ENCODE measurements around the gene FAM163A.

The FAM163A gene

DNA sequence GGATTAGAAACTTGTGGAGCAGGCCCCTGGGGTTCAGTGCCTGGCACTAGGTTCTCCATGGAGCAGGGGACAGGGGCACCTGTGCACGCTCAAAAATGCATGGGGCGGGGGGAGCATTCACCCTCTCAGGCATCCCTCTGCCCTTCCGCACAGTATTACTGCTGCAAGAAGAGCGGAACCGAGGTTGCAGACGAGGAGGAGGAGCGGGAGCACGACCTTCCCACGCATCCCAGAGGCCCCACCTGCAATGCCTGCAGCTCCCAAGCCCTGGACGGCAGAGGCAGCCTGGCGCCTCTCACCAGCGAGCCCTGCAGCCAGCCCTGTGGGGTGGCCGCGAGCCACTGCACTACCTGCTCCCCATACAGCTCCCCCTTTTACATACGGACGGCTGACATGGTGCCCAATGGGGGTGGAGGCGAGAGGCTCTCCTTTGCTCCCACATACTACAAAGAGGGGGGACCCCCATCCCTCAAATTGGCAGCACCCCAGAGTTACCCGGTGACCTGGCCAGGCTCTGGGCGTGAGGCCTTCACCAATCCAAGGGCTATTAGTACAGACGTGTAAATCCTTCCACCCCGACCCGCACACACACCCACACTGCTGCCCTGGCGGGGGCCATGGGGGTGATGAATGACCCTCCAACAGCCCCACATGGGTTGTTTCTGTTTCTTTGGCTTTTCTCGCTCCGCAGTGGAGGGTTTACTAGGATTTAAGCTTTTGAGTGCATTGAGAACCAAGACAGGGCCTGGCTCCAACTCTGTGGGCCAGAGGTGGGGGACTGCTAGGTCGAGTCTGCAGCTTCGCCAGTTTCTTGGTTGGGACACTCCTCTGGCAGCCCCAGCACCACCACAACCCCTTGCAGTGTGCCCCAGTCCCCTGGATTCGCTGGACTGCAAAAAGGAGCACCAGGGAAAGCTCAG lies 70.8 kb downstream of the FAM163A start:
- peaks cover 2% of the 10 kb centered on the region; the same call in 1 of the 2 replicates for H3K27me3 ChIP-seq (ENCODE audit: control insufficient read depth, insufficient read depth, low read length)
- no peak overlapping the region for H3K4me3 ChIP-seq (ENCODE audit: low read length)
- no peaks in the 10 kb centered on the region for H3K36me3 ChIP-seq (ENCODE audit: control insufficient read depth, insufficient read depth, low read length)
- WGBS (ENCODE audit: insufficient coverage, insufficient read length): no CpG with 5 or more reads among the region's 28 CpGs
- H3K9me3 ChIP-seq (ENCODE audit: control insufficient read depth, insufficient read depth, low read length): no peaks in the 10 kb centered on the region
- peaks cover 3% of the 10 kb centered on the region; the same call in 1 of the 2 replicates for H3K4me1 ChIP-seq (ENCODE audit: control insufficient read depth, insufficient read depth, low read length)
- no peak for DNase-seq (ENCODE audit: low read depth, low spot score)
- no peak overlapping the region for H3K27ac ChIP-seq (ENCODE audit: low read length)

DNA sequence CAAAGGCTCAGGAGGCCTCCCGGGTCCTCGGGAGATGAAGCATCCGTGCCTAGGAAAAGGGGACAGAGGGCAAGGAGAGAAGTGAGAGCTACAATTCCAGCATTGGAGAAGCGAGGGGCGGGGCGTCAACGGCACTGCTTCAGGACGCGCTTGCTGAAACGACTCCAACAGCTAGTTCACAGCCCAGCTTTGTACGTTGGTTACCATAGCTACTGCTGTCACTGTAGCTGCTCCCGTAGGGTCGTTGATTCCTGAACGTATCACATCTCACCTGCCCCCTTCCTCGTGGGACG lies 71.4 kb downstream of the FAM163A start:
- peak; percentile 31 for DNase-seq (ENCODE audit: low read depth, low spot score)
- Histone ChIP-seq H3K27me3 (ENCODE audit: control insufficient read depth, insufficient read depth, low read length) (peaks cover 2% of the 10 kb centered on the region; the same call in 1 of the 2 replicates), H3K36me3 (ENCODE audit: control insufficient read depth, insufficient read depth, low read length) (no peaks in the 10 kb centered on the region), H3K27ac (ENCODE audit: low read length) (no peak overlapping the region), H3K4me3 (ENCODE audit: low read length) (peak overlapping the region; percentile 34; the same call in 1 of the 2 replicates), H3K4me1 (ENCODE audit: control insufficient read depth, insufficient read depth, low read length) (peaks cover 2% of the 10 kb centered on the region; the same call in 1 of the 2 replicates), H3K9me3 (ENCODE audit: control insufficient read depth, insufficient read depth, low read length) (no peaks in the 10 kb centered on the region)
- WGBS (ENCODE audit: insufficient coverage, insufficient read length): no CpG with 5 or more reads among the region's 16 CpGs

DNA sequence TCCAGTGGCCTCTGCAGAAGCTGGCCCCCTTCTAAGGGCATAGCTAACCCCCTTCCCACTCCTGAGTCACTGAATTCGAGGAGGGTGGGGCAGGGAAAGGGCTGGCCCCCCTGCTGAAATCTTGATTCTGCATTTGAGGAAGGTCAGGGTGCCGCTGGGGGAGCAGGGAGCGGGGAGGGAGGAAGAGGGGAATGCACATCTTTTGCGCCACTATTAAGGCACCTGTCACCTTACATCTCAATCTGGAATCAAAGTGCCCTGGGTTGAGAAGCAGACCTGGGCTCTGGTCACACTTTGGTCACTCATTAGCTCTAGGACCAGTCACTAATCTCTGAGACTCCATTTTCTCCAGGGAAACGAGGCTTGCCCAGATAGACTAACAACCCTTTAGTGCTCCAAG lies 72.5 kb downstream of the FAM163A start:
- H3K9me3 ChIP-seq (ENCODE audit: control insufficient read depth, insufficient read depth, low read length): no peaks in the 10 kb centered on the region
- peaks cover 2% of the 10 kb centered on the region; the same call in 1 of the 2 replicates for H3K27me3 ChIP-seq (ENCODE audit: control insufficient read depth, insufficient read depth, low read length)
- no peaks in the 10 kb centered on the region for H3K36me3 ChIP-seq (ENCODE audit: control insufficient read depth, insufficient read depth, low read length)
- no peak overlapping the region for H3K27ac ChIP-seq (ENCODE audit: low read length)
- DNase-seq (ENCODE audit: low read depth, low spot score): no peak
- H3K4me1 ChIP-seq (ENCODE audit: control insufficient read depth, insufficient read depth, low read length): peaks cover 1% of the 10 kb centered on the region; the same call in 1 of the 2 replicates
- H3K4me3 ChIP-seq (ENCODE audit: low read length): peak overlapping the region; percentile 29; the same call in 1 of the 2 replicates
- no CpG with 5 or more reads among the region's 5 CpGs for whole genome bisulfite sequencing (ENCODE audit: insufficient coverage, insufficient read length)

- no peak overlapping the region for H3K4me3 ChIP-seq (ENCODE audit: low read length)
- H3K4me1 ChIP-seq (ENCODE audit: control insufficient read depth, insufficient read depth, low read length): peaks cover 1% of the 10 kb centered on the region; the same call in 1 of the 2 replicates
- WGBS (ENCODE audit: insufficient coverage, insufficient read length): no CpG with 5 or more reads among the region's 17 CpGs
- no peak overlapping the region for H3K27ac ChIP-seq (ENCODE audit: low read length)
- H3K9me3 ChIP-seq (ENCODE audit: control insufficient read depth, insufficient read depth, low read length): no peaks in the 10 kb centered on the region
- DNase-seq (ENCODE audit: low read depth, low spot score): no peak
- H3K27me3 ChIP-seq (ENCODE audit: control insufficient read depth, insufficient read depth, low read length): peaks cover 2% of the 10 kb centered on the region; the same call in 1 of the 2 replicates
- no peaks in the 10 kb centered on the region for H3K36me3 ChIP-seq (ENCODE audit: control insufficient read depth, insufficient read depth, low read length)
Observed at GRCh38 chr1:179816196-179816960, 73.3 kb downstream of the FAM163A start.

DNA sequence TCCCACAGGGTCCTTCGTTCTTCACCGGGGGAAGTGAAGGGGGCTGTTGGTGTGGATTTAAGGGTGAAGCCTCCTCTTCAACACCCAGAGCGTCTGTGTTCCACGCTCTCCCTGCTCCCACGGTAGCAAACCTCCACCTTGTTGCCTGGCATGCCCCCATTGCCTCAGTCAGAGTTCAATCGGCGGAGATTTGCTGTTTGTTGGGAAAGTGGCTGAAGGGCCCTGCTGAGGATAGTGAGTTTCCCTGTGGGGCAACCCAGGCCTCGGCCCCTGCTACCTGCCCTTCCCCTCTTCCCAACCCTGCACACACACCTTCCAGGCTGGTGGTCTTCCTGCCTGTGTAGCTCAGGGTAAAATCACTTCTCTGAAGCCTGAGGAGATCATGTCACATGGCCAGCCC lies 74.0 kb downstream of the FAM163A start:
- H3K4me1 ChIP-seq (ENCODE audit: control insufficient read depth, insufficient read depth, low read length): peaks cover 1% of the 10 kb centered on the region; the same call in 1 of the 2 replicates
- DNase-seq (ENCODE audit: low read depth, low spot score): no peak
- H3K4me3 ChIP-seq (ENCODE audit: low read length): no peak overlapping the region
- no peaks in the 10 kb centered on the region for H3K9me3 ChIP-seq (ENCODE audit: control insufficient read depth, insufficient read depth, low read length)
- H3K27me3 ChIP-seq (ENCODE audit: control insufficient read depth, insufficient read depth, low read length): peaks cover 2% of the 10 kb centered on the region; the same call in 1 of the 2 replicates
- H3K36me3 ChIP-seq (ENCODE audit: control insufficient read depth, insufficient read depth, low read length): no peaks in the 10 kb centered on the region
- no peak overlapping the region for H3K27ac ChIP-seq (ENCODE audit: low read length)
- WGBS (ENCODE audit: insufficient coverage, insufficient read length): no CpG with 5 or more reads among the region's 8 CpGs

DNA sequence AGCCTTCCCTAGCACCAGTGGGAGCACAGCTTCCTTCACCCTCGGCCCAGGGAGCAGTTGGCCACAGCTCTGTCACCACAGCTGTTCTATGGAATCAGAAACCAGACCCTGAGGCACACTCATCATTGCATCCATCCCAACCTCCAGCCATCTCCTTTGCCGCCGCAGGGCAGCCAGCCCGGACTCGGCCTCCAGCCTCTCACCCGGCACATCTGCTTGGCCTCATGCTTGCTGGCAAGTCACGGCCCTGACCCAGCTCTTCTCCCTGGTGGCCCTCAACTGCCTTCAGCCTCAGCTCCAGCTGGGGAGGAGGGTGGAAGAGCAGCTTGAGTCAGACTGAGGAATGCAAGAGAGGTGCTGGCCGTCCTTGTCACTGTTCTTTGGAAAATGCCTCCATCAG lies 74.7 kb downstream of the FAM163A start:
- no peak overlapping the region for H3K27ac ChIP-seq (ENCODE audit: low read length)
- H3K36me3 ChIP-seq (ENCODE audit: control insufficient read depth, insufficient read depth, low read length): no peaks in the 10 kb centered on the region
- no peak for DNase-seq (ENCODE audit: low read depth, low spot score)
- peaks cover 2% of the 10 kb centered on the region; the same call in 1 of the 2 replicates for H3K27me3 ChIP-seq (ENCODE audit: control insufficient read depth, insufficient read depth, low read length)
- WGBS (ENCODE audit: insufficient coverage, insufficient read length): no CpG with 5 or more reads among the region's 8 CpGs
- no peaks in the 10 kb centered on the region for H3K9me3 ChIP-seq (ENCODE audit: control insufficient read depth, insufficient read depth, low read length)
- H3K4me1 ChIP-seq (ENCODE audit: control insufficient read depth, insufficient read depth, low read length): peaks cover 1% of the 10 kb centered on the region; the same call in 1 of the 2 replicates
- no peak overlapping the region for H3K4me3 ChIP-seq (ENCODE audit: low read length)

DNA sequence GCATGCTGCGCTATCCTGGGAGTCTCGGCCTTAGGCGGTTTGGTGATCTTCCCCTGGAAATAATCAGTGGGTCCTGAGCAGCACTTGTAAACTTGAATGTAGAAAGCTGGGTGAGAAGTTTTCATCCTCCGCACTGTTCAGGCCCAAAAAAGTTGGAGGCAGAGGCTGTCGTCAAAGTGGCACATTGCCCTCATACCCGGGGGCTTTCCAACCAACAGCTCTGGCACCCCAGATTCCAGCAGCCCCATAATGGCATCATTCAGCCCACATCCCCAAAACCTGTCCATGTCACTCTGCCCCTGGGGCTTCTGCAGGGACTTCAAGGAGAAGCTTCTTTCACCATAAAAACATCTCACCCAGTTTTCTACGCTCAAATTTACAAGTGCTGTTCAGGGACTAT lies 75.2 kb downstream of the FAM163A start:
- Histone ChIP-seq H3K4me1 (ENCODE audit: control insufficient read depth, insufficient read depth, low read length) (peaks cover 1% of the 10 kb centered on the region; the same call in 1 of the 2 replicates), H3K27ac (ENCODE audit: low read length) (no peak overlapping the region), H3K9me3 (ENCODE audit: control insufficient read depth, insufficient read depth, low read length) (no peaks in the 10 kb centered on the region), H3K36me3 (ENCODE audit: control insufficient read depth, insufficient read depth, low read length) (no peaks in the 10 kb centered on the region), H3K27me3 (ENCODE audit: control insufficient read depth, insufficient read depth, low read length) (peaks cover 2% of the 10 kb centered on the region; the same call in 1 of the 2 replicates), H3K4me3 (ENCODE audit: low read length) (no peak overlapping the region)
- WGBS (ENCODE audit: insufficient coverage, insufficient read length): no CpG with 5 or more reads among the region's 7 CpGs
- no peak for DNase-seq (ENCODE audit: low read depth, low spot score)

DNA sequence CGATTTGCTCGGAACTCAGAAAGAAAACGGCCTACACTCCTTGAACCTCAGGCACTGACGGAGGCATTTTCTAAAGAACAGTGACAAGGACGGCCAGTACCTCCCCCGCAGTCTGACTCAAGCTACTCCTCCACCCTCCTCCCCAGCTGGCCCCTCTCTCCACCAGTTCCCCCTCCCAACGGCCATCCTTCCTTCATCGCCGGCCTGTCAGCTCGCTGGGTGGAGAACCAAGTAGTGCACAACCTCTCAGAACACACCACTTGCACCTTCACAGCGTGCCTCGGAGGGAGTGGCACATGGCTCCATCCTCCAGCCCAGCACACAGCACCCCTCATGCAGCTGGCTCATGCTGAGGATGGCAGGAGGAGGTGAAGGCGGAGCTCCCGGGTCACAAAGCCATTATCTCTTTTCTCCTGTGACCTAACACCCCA lies 75.7 kb downstream of the FAM163A start:
- Histone ChIP-seq H3K4me3 (ENCODE audit: low read length) (no peak overlapping the region), H3K4me1 (ENCODE audit: control insufficient read depth, insufficient read depth, low read length) (peaks cover 1% of the 10 kb centered on the region; the same call in 1 of the 2 replicates), H3K9me3 (ENCODE audit: control insufficient read depth, insufficient read depth, low read length) (no peaks in the 10 kb centered on the region), H3K27ac (ENCODE audit: low read length) (no peak overlapping the region), H3K27me3 (ENCODE audit: control insufficient read depth, insufficient read depth, low read length) (peaks cover 2% of the 10 kb centered on the region; the same call in 1 of the 2 replicates), H3K36me3 (ENCODE audit: control insufficient read depth, insufficient read depth, low read length) (no peaks in the 10 kb centered on the region)
- DNase-seq (ENCODE audit: low read depth, low spot score): no peak
- WGBS (ENCODE audit: insufficient coverage, insufficient read length): no CpG with 5 or more reads among the region's 14 CpGs

DNA sequence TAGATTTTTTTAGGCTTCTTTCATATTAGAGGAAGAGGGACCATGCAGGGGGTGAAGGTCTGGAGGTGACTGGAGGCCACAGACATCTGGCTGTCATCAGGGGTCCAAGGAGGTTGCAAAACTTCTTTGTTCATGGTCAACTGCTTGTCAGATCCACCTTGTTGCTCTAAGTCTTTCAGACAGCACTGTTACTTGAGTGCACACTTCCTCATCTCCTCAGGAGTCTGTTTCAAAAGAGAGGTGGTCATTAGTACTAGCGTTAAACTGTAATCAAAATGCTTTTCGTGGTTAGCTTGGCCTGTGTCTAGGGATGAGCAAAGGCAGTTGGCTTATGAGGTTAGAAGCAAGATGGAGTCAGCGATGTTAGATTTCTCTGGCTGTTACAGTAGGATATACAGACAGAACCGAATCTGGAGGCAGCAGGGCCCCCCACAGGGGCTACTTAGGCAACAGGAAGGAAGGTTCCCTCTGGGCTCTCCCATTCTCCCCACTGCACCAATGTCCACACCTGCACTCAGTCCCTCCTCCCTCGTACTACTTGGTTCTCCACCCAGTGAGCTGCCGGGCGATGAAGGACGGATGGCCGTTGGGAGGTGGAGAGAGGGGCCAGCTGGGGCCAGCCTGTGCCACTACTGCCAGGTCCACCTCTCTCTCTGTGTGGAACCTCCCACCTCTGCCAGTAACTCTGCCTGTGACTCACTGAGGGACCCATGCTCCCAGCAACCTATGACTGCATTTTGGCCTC lies 77.3 kb downstream of the FAM163A start:
- no peak overlapping the region for H3K4me3 ChIP-seq (ENCODE audit: low read length)
- H3K36me3 ChIP-seq (ENCODE audit: control insufficient read depth, insufficient read depth, low read length): no peaks in the 10 kb centered on the region
- DNase-seq (ENCODE audit: low read depth, low spot score): no peak
- no CpG with 5 or more reads among the region's 9 CpGs for WGBS (ENCODE audit: insufficient coverage, insufficient read length)
- H3K27ac ChIP-seq (ENCODE audit: low read length): no peak overlapping the region
- peaks cover 2% of the 10 kb centered on the region; the same call in 1 of the 2 replicates for H3K27me3 ChIP-seq (ENCODE audit: control insufficient read depth, insufficient read depth, low read length)
- no peaks in the 10 kb centered on the region for H3K9me3 ChIP-seq (ENCODE audit: control insufficient read depth, insufficient read depth, low read length)
- no peaks in the 10 kb centered on the region for H3K4me1 ChIP-seq (ENCODE audit: control insufficient read depth, insufficient read depth, low read length)

- H3K27ac ChIP-seq (ENCODE audit: low read length): no peak overlapping the region
- no CpG with 5 or more reads among the region's 9 CpGs for WGBS (ENCODE audit: insufficient coverage, insufficient read length)
- H3K4me1 ChIP-seq (ENCODE audit: control insufficient read depth, insufficient read depth, low read length): no peaks in the 10 kb centered on the region
- no peak for DNase-seq (ENCODE audit: low read depth, low spot score)
- H3K9me3 ChIP-seq (ENCODE audit: control insufficient read depth, insufficient read depth, low read length): no peaks in the 10 kb centered on the region
- H3K27me3 ChIP-seq (ENCODE audit: control insufficient read depth, insufficient read depth, low read length): no peaks in the 10 kb centered on the region
- no peak overlapping the region for H3K4me3 ChIP-seq (ENCODE audit: low read length)
- no peaks in the 10 kb centered on the region for H3K36me3 ChIP-seq (ENCODE audit: control insufficient read depth, insufficient read depth, low read length)
Observed at GRCh38 chr1:179821524-179821923, 78.4 kb downstream of the FAM163A start.
